ENCODE data around the gene ANKRD63. TPM values are rescaled to one million over a fixed set of nuclear protein-coding genes. Genes with fewer than 3 reads are reported as not detected.

The ANKRD63 gene
- total and polyA plus RNA-seq, 8 donors = 0.37 TPM; not detected in 7

GRCh38 chr15:40303576-40303975 is 20.7 kb upstream of the ANKRD63 start:
- DNase-seq = no peak
- no peak overlapping the region for H3K4me3 ChIP-seq
- peaks cover 3 to 38% (median 13%) of the 10 kb centered on the region in 4 donors for H3K4me1 ChIP-seq
- WGBS, 5 donors = 78 to 100% (median 94%) methylated on average over 2 of the region's 2 CpGs
- H3K9me3 ChIP-seq = peaks cover 0 to 5% (median 0%) of the 10 kb centered on the region in 4 donors
- H3K27ac ChIP-seq = no peak overlapping the region
- intact Hi-C loops (cut with DNase I; ENCODE audit: low total_unique reads) = no loop called here
- H3K36me3 ChIP-seq = peaks cover 0 to 20% (median 0%) of the 10 kb centered on the region in 4 donors
- TF ChIP-seq EP300 (IDR thresholded peaks at IDR 0.05) (no peak), POLR2AphosphoS5 (IDR thresholded peaks at IDR 0.05) (no peak), POLR2A (IDR thresholded peaks at IDR 0.05) (no peak), CTCF (IDR thresholded peaks at IDR 0.05) (no peak)
- peaks cover 0 to 5% (median 0%) of the 10 kb centered on the region in 3 donors for H3K27me3 ChIP-seq

GRCh38 chr15:40302981-40303380 is 20.1 kb upstream of the ANKRD63 start:
- Histone ChIP-seq H3K27ac (no peak overlapping the region), H3K36me3 (peaks cover 0 to 25% (median 0%) of the 10 kb centered on the region in 4 donors), H3K27me3 (peaks cover 0 to 3% (median 0%) of the 10 kb centered on the region in 3 donors), H3K4me1 (peaks cover 3 to 33% (median 9%) of the 10 kb centered on the region in 4 donors), H3K4me3 (no peak overlapping the region), H3K9me3 (peaks cover 0 to 5% (median 0%) of the 10 kb centered on the region in 4 donors)
- TF ChIP-seq POLR2A (IDR thresholded peaks at IDR 0.05) (no peak), EP300 (IDR thresholded peaks at IDR 0.05) (no peak), CTCF (IDR thresholded peaks at IDR 0.05) (no peak), POLR2AphosphoS5 (IDR thresholded peaks at IDR 0.05) (no peak)
- DNase-seq = no peak
- intact Hi-C loops (cut with DNase I; ENCODE audit: low total_unique reads) = no loop called here
- 46 to 64% (median 60%) methylated on average over 5 to 11 of the region's 11 CpGs for WGBS, 5 donors

- no peak for DNase-seq
Observed at GRCh38 chr15:40302288-40302886, 19.5 kb upstream of the ANKRD63 start.

More at GRCh38 chr15:40302288-40302886, 19.5 kb upstream of the ANKRD63 start:
- Histone ChIP-seq H3K9me3 (peaks cover 0 to 5% (median 0%) of the 10 kb centered on the region in 4 donors), H3K27ac (no peak overlapping the region), H3K4me3 (no peak overlapping the region), H3K36me3 (peaks cover 0 to 29% (median 0%) of the 10 kb centered on the region in 4 donors), H3K4me1 (peaks cover 1 to 27% (median 4%) of the 10 kb centered on the region in 4 donors), H3K27me3 (no peaks in the 10 kb centered on the region)
- intact Hi-C loops (cut with DNase I; ENCODE audit: low total_unique reads) = no loop called here
- 90 to 94% (median 92%) methylated on average over 9 to 19 of the region's 19 CpGs for WGBS, 5 donors
- no peak for TF ChIP-seq POLR2A (IDR thresholded peaks at IDR 0.05)
- TF ChIP-seq POLR2AphosphoS5 (IDR thresholded peaks at IDR 0.05) = no peak
- no peak for TF ChIP-seq EP300 (IDR thresholded peaks at IDR 0.05)
- no peak for TF ChIP-seq CTCF (IDR thresholded peaks at IDR 0.05)
